Nephron progenitor cell (in vitro differentiated cells): ENCODE measurements around the gene RAD51B.

Experiments
- DNase-seq: peaks from one replicate; pipeline ENCODE4 v3.0.0; 2021
- H3K27ac Mint-ChIP-seq: 2 replicates; pipeline ENCODE4 v1.8.0; 2021; ENCODE audit warnings: mild to moderate bottlenecking, moderate library complexity, mixed read lengths
- H3K27me3 Mint-ChIP-seq: 2 replicates; pipeline ENCODE4 v1.8.0; 2021; ENCODE audit warnings: mild to moderate bottlenecking, low read depth, mixed read lengths; ENCODE audit not compliant: poor library complexity
- H3K36me3 Mint-ChIP-seq: 2 replicates; pipeline ENCODE4 v1.8.0; 2021; ENCODE audit warnings: low read depth, mixed read lengths
- H3K4me1 Mint-ChIP-seq: 2 replicates; pipeline ENCODE4 v1.8.0; 2021; ENCODE audit warnings: mixed read lengths
- H3K4me3 Mint-ChIP-seq: 2 replicates; pipeline ENCODE4 v1.8.0; 2021; ENCODE audit warnings: mild to moderate bottlenecking, moderate library complexity, mixed read lengths
- H3K9me3 Mint-ChIP-seq: 2 replicates; pipeline ENCODE4 v1.8.0; 2021; ENCODE audit warnings: mild to moderate bottlenecking, moderate library complexity, mixed read lengths
- TF ChIP-seq, protein P1 (sequence below): fragments of 200-600 bp; sonication (generic); IDR thresholded peaks from 2 replicates; pipeline ENCODE4 v1.5.0; 2021; ENCODE audit warnings: antibody characterized with exemption

RAD51B gene

DNA sequence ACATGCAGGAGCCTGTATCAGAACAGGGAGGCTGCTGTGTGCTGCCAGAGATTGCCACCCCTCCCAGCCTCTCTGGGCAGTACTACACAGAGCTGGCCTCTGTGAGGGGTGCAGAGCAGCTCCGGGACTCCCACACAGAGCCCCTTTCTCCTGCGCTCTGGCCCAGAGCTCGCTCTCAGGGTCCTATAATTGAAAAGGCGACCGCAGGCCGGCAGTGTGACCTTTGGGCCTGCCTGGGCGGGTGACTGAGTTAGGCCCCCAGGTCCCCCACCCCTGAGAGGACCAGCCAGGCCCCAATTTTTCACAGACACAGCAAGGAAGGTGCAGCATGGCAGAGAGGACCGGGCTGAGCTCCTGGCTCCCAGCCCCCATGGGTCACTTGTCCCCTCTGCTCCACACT lies 836.9 kb downstream of the RAD51B start:
- H3K4me1 Mint-ChIP-seq, result peaks cover 75% of the 10 kb centered on the region
- no peak for DNase-seq
- H3K27me3 Mint-ChIP-seq, result peaks cover 4% of the 10 kb centered on the region
- H3K9me3 Mint-ChIP-seq, result no peaks in the 10 kb centered on the region
- TF ChIP-seq, protein P1, sequence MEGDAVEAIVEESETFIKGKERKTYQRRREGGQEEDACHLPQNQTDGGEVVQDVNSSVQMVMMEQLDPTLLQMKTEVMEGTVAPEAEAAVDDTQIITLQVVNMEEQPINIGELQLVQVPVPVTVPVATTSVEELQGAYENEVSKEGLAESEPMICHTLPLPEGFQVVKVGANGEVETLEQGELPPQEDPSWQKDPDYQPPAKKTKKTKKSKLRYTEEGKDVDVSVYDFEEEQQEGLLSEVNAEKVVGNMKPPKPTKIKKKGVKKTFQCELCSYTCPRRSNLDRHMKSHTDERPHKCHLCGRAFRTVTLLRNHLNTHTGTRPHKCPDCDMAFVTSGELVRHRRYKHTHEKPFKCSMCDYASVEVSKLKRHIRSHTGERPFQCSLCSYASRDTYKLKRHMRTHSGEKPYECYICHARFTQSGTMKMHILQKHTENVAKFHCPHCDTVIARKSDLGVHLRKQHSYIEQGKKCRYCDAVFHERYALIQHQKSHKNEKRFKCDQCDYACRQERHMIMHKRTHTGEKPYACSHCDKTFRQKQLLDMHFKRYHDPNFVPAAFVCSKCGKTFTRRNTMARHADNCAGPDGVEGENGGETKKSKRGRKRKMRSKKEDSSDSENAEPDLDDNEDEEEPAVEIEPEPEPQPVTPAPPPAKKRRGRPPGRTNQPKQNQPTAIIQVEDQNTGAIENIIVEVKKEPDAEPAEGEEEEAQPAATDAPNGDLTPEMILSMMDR, result no peak
- H3K4me3 Mint-ChIP-seq, result no peak overlapping the region
- no peaks in the 10 kb centered on the region for H3K36me3 Mint-ChIP-seq
- no peak overlapping the region for H3K27ac Mint-ChIP-seq

DNA sequence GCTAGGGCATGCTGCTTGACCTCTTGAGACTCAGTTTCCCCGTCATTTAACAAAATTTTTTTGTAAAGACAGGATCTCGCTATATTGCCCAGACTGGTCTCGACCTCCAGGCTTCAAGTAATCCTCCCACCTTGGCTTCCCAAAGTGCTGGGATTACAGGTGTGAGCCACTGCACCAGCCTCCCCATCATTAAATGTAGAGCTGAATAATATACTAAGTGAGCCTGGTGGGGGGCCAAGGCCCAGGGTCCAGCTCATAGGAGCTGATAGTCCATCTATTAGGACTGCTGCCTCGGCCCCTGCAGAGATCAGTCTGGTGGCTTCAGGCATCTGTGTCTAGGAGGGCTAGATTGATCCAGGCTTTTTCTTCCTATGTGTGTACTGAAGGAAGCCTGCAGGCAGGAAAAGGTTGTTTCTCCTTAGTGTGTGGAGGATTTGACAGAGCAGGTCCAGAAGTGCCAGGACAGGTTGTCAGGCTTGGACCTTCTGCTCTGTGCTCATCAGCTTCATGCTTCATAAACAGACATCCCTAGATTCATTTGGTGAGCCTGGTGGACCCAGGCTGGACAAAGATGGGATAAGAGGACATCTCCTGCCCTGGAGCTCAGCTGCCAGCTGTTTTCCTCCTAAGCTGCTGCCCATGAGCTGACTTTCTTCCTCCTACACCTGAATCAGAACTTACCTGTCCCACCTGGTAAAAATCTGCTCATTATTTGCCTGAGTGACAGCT lies 837.9 kb downstream of the RAD51B start:
- H3K36me3 Mint-ChIP-seq, result no peaks in the 10 kb centered on the region
- H3K27ac Mint-ChIP-seq, result no peak overlapping the region
- no peak overlapping the region for H3K4me3 Mint-ChIP-seq
- H3K4me1 Mint-ChIP-seq, result peaks cover 76% of the 10 kb centered on the region
- peaks cover 4% of the 10 kb centered on the region for H3K27me3 Mint-ChIP-seq
- TF ChIP-seq, protein P1, result no peak
- H3K9me3 Mint-ChIP-seq, result peaks cover 4% of the 10 kb centered on the region
- DNase-seq, result no peak

DNA sequence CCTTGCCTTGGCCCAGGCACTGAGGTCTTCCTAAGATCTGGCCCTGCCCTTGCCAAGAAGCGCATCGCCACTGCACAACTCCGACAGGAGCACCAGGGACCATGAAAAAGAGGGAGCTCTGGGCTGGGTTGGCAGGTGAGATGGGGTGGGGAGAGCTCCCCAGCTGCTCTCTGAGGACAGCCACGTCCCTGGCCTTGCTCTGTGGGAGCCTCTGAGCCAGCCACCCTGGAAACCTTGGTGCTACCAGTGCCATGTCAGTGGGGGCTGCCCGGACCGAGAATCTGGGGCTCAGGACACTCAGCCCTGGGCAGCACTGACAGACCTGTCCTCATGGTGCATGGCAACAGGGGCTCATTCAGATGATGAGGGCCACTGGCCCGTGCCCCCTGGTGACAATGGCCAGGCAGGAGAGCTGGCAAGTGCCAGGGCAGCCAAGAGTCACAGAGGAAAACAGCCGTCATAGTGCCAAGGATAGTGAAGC lies 838.5 kb downstream of the RAD51B start:
- DNase-seq, result no peak
- Mint-ChIP-seq H3K27me3 (peaks cover 4% of the 10 kb centered on the region), H3K9me3 (peaks cover 4% of the 10 kb centered on the region), H3K4me3 (no peak overlapping the region), H3K36me3 (no peaks in the 10 kb centered on the region), H3K4me1 (peaks cover 77% of the 10 kb centered on the region), H3K27ac (no peak overlapping the region)
- TF ChIP-seq, protein P1, result no peak

GRCh38 chr14:68658943-68659931 lies 839.7 kb downstream of the RAD51B start:
- H3K4me3 Mint-ChIP-seq, result peak overlapping the region; percentile 67
- TF ChIP-seq, protein P1, result no peak
- H3K9me3 Mint-ChIP-seq, result peaks cover 4% of the 10 kb centered on the region
- peak overlapping the region; percentile 97 for H3K27ac Mint-ChIP-seq
- peaks cover 79% of the 10 kb centered on the region for H3K4me1 Mint-ChIP-seq
- DNase-seq, result peak; percentile 32
- no peaks in the 10 kb centered on the region for H3K36me3 Mint-ChIP-seq
- H3K27me3 Mint-ChIP-seq, result no peaks in the 10 kb centered on the region

DNA sequence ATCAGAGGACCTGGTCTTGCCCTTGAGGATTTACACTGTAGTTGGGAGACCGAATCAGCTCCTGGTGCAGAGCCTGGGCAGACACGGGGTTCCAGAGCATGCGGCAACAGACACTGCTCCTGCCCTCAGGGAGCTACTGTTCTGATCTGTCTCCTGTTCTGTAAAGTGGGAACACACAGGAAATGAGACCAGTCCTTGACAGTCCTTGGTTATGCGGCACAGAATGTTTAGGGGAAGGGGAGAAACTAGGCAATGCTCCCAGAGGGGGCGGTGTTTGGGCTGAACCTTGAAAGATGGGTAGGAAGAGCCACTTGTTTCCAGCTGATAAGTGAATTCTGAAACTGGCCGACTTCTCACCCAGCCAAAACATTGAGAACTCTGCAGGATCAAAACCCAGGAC lies 840.9 kb downstream of the RAD51B start:
- peaks cover 4% of the 10 kb centered on the region for H3K9me3 Mint-ChIP-seq
- no peak overlapping the region for H3K4me3 Mint-ChIP-seq
- peaks cover 3% of the 10 kb centered on the region for H3K27me3 Mint-ChIP-seq
- TF ChIP-seq, protein P1, result no peak
- H3K4me1 Mint-ChIP-seq, result peaks cover 79% of the 10 kb centered on the region
- no peaks in the 10 kb centered on the region for H3K36me3 Mint-ChIP-seq
- DNase-seq, result no peak
- peak overlapping the region; percentile 57 for H3K27ac Mint-ChIP-seq
